HL-60/S4 treated with retinoic acid at 250 ng/mL for 4 days and 3 days (cell line): ENCODE results near the gene ZNF641.

Source experiments
- in situ Hi-C: fragments of 300-500 bp; cut with MboI; formaldehyde crosslinking; loops from 2 replicates; pipeline ENCODE4 v1.7.0; 2022; ENCODE audit warnings: low sequenced_read_pairs

ZNF641 gene

GRCh38 chr12:48350249-48351021, at the start of gene ZNF641:
Gene ZNF641 (minus strand): TSS chr12:48350919. CDS start chr12:48348090, 2,829 bp downstream.
- in situ Hi-C loops = no loop called here

- in situ Hi-C loops = no loop called here
Observed at GRCh38 chr12:48390026-48390425, 39.3 kb upstream of the ZNF641 start.

- in situ Hi-C loops = no loop called here
Observed at GRCh38 chr12:48389409-48389808, 38.7 kb upstream of the ZNF641 start.

- in situ Hi-C loops = no loop called here
Observed at GRCh38 chr12:48388938-48389337, 38.2 kb upstream of the ZNF641 start.

- in situ Hi-C loops = no loop called here
Observed at GRCh38 chr12:48388460-48388859, 37.7 kb upstream of the ZNF641 start.

GRCh38 chr12:48380596-48380995, 29.9 kb upstream of the ZNF641 start:
- in situ Hi-C loops = no loop called here

GRCh38 chr12:48379794-48380193, 29.1 kb upstream of the ZNF641 start:
- in situ Hi-C loops = no loop called here

- in situ Hi-C loops = no loop called here
Observed at GRCh38 chr12:48377646-48378045, 26.9 kb upstream of the ZNF641 start.

- in situ Hi-C loops = no loop called here
Observed at GRCh38 chr12:48374164-48374563, 23.4 kb upstream of the ZNF641 start.

GRCh38 chr12:48366131-48366530, 15.4 kb upstream of the ZNF641 start:
- in situ Hi-C loops = no loop called here

GRCh38 chr12:48361664-48362339, 11.1 kb upstream of the ZNF641 start:
- in situ Hi-C loops = no loop called here

GRCh38 chr12:48358937-48359513, 8.3 kb upstream of the ZNF641 start:
- in situ Hi-C loops = no loop called here

- in situ Hi-C loops = no loop called here
Observed at GRCh38 chr12:48356041-48356768, 5.5 kb upstream of the ZNF641 start.

GRCh38 chr12:48352157-48352760, 1.5 kb upstream of the ZNF641 start:
- in situ Hi-C loops = no loop called here

- in situ Hi-C loops = no loop called here
Observed at GRCh38 chr12:48351022-48351708, 446 bp upstream of the ZNF641 start.

- in situ Hi-C loops = no loop called here
Observed at GRCh38 chr12:48349471-48349870, 1.2 kb downstream of the ZNF641 start.

- in situ Hi-C loops = no loop called here
Observed at GRCh38 chr12:48342980-48343379, 7.7 kb downstream of the ZNF641 start.

GRCh38 chr12:48340943-48341342, 9.8 kb downstream of the ZNF641 start:
- in situ Hi-C loops = no loop called here

GRCh38 chr12:48339442-48340117, 11.1 kb downstream of the ZNF641 start:
- in situ Hi-C loops = no loop called here

- in situ Hi-C loops = no loop called here
Observed at GRCh38 chr12:48336564-48336963, 14.2 kb downstream of the ZNF641 start.
